ENCODE measurements around the gene CCDC85C. TPM values are rescaled to one million over a fixed set of nuclear protein-coding genes. Genes with fewer than 3 reads are reported as not detected.

The CCDC85C gene
- total RNA-seq, 1 experiment from 2014 or later: 36.4 TPM

- peaks cover 69% of the 10 kb centered on the region for H3K79me2 ChIP-seq (ENCODE audit: low read length)
- no peaks in the 10 kb centered on the region for H3K9me3 ChIP-seq (ENCODE audit: low read length)
- TF ChIP-seq EZH2phosphoT487 (IDR thresholded peaks at IDR 0.05; ENCODE audit: borderline replicate concordance, low read length): no peak
- TF ChIP-seq EZH2 (IDR thresholded peaks at IDR 0.05; ENCODE audit: low read length, unreplicated experiment): no peak
- no peak for TF ChIP-seq CTCF (conservative IDR thresholded peaks at IDR 0.05; ENCODE audit: low read depth, low read length)
- BruUV-seq (replicated peaks): no TSS peak
- H3K4me2 ChIP-seq (ENCODE audit: low read length): no peak overlapping the region
- no peaks in the 10 kb centered on the region for H3F3A ChIP-seq (ENCODE audit: low read length, unreplicated experiment)
- no peak overlapping the region for H3K9ac ChIP-seq (ENCODE audit: low read length)
- peaks cover 4% of the 10 kb centered on the region; the same call in 1 of the 2 replicates for H3K36me3 ChIP-seq (ENCODE audit: low read depth, low read length)
- ATAC-seq (no peak), DNase-seq (no peak)
- H3K4me1 ChIP-seq (ENCODE audit: insufficient read depth, low read length): 0 out of 2 replicates have a peak, but pooled peaks cover 8% of the 10 kb centered on the region
- H3K9me2 ChIP-seq (replicated peaks; ENCODE audit: low read length): no peaks in the 10 kb centered on the region
- intact Hi-C loops (cut with micrococcal nuclease): no loop called here
- H3K27ac ChIP-seq (ENCODE audit: low read length): no peak overlapping the region
- CTCF ChIA-PET: no interaction called here
- H3K27me3 ChIP-seq (ENCODE audit: low read length): no peaks in the 10 kb centered on the region
- peaks cover 36% of the 10 kb centered on the region; the same call in 1 of the 2 replicates for H4K20me1 ChIP-seq (ENCODE audit: low read length)
- POLR2A ChIA-PET (ENCODE audit: unreplicated experiment): no interaction called here
- no peak overlapping the region for H3K4me3 ChIP-seq (ENCODE audit: low read length)
- H2AFZ ChIP-seq (ENCODE audit: low read length): no peak overlapping the region
Measured at GRCh38 chr14:99467336-99468078, 136.5 kb downstream of the CCDC85C start.

GRCh38 chr14:99466758-99467157, 137.2 kb downstream of the CCDC85C start:
- POLR2A ChIA-PET (ENCODE audit: unreplicated experiment): no interaction called here
- H3K4me2 ChIP-seq (ENCODE audit: low read length): no peak overlapping the region

More at GRCh38 chr14:99466758-99467157, 137.2 kb downstream of the CCDC85C start:
- CTCF ChIA-PET: no interaction called here
- intact Hi-C loops (cut with micrococcal nuclease): no loop called here
- no peaks in the 10 kb centered on the region for H3K9me3 ChIP-seq (ENCODE audit: low read length)
- H3K4me3 ChIP-seq (ENCODE audit: low read length): no peak overlapping the region
- TF ChIP-seq EZH2 (IDR thresholded peaks at IDR 0.05; ENCODE audit: low read length, unreplicated experiment): no peak
- TF ChIP-seq CTCF (conservative IDR thresholded peaks at IDR 0.05; ENCODE audit: low read depth, low read length): no peak
- no peak for TF ChIP-seq EZH2phosphoT487 (IDR thresholded peaks at IDR 0.05; ENCODE audit: borderline replicate concordance, low read length)
- DNase-seq (no peak), ATAC-seq (no peak)
- H2AFZ ChIP-seq (ENCODE audit: low read length): no peak overlapping the region
- H3K4me1 ChIP-seq (ENCODE audit: insufficient read depth, low read length): 0 out of 2 replicates have a peak, but pooled peaks cover 8% of the 10 kb centered on the region
- no peaks in the 10 kb centered on the region for H3K9me2 ChIP-seq (replicated peaks; ENCODE audit: low read length)
- BruUV-seq (replicated peaks): no TSS peak
- H3K27ac ChIP-seq (ENCODE audit: low read length): no peak overlapping the region
- H3K36me3 ChIP-seq (ENCODE audit: low read depth, low read length): peaks cover 6% of the 10 kb centered on the region; the same call in 1 of the 2 replicates
- no peaks in the 10 kb centered on the region for H3K27me3 ChIP-seq (ENCODE audit: low read length)
- no peak overlapping the region for H3K9ac ChIP-seq (ENCODE audit: low read length)
- peaks cover 36% of the 10 kb centered on the region; the same call in 1 of the 2 replicates for H4K20me1 ChIP-seq (ENCODE audit: low read length)
- H3F3A ChIP-seq (ENCODE audit: low read length, unreplicated experiment): no peaks in the 10 kb centered on the region
- H3K79me2 ChIP-seq (ENCODE audit: low read length): peaks cover 61% of the 10 kb centered on the region

All from PC-3 (cell line).